Gastrocnemius medialis (tissue), 4 donors: ENCODE results near the gene RITA1.

Experiments
- POLR2A ChIP-seq, 2 donors: fragments of 450-650 bp; IDR thresholded peaks; one replicate each; pipeline ENCODE4 v1.6.1; 2017; ENCODE audit warnings: antibody characterized with exemption in 2 of 2, mild to moderate bottlenecking in 2 of 2, moderate library complexity in 2 of 2
- TF ChIP-seq, protein P1 (sequence below), 5 experiments: fragments of 450-650 bp in 3 of 5; fragments of 200-600 bp in 2 of 5; sonication (generic) in 2 of 5; IDR thresholded peaks in 4 of 5; conservative IDR thresholded peaks in 1 of 5; 1 replicate in 4 of 5; 2 replicates in 1 of 5; pipeline ENCODE4 v1.5.1; 2016 to 2019; ENCODE audit warnings: antibody characterized with exemption in 5 of 5, mild to moderate bottlenecking in 3 of 5, moderate library complexity in 3 of 5

DNA sequence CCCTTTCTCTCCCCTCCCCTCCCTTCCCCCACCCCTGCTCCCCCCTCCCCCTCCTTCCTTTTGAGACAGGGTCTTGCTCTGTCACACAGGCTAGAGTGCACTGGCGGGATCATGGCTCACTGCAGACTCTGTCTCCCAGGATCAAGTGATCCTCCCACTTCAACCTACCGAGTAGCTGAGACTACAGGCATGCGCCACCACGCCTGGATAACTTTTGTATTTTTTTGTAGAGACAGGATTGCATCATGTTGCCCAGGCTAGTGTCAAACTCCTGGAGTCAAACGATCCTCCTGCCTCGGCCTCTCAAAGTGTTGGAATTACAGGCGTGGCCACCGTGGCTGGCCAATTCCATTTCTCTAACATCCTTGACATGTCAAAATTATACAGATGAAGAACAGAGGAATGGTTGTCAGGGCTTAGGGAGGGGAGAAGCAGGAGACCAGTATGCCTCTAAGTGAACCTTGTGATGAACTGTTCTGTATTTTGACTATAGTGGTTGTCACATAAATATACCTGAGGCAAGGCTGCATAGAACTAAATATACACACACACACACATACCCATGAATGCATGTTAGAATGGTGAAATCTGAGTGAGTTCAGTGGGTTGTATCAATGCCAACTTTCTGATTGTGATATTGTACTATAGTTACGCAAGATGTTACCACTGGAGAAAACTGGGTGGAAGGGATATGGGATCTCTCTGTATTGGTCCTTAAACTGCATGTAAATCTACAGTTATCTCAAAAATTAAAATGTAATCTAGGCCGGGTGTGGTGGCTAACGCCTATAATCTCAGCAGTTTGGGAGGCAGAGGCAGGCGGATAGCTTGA lies 39.6 kb upstream of the RITA1 start:
- TF ChIP-seq, protein P1, sequence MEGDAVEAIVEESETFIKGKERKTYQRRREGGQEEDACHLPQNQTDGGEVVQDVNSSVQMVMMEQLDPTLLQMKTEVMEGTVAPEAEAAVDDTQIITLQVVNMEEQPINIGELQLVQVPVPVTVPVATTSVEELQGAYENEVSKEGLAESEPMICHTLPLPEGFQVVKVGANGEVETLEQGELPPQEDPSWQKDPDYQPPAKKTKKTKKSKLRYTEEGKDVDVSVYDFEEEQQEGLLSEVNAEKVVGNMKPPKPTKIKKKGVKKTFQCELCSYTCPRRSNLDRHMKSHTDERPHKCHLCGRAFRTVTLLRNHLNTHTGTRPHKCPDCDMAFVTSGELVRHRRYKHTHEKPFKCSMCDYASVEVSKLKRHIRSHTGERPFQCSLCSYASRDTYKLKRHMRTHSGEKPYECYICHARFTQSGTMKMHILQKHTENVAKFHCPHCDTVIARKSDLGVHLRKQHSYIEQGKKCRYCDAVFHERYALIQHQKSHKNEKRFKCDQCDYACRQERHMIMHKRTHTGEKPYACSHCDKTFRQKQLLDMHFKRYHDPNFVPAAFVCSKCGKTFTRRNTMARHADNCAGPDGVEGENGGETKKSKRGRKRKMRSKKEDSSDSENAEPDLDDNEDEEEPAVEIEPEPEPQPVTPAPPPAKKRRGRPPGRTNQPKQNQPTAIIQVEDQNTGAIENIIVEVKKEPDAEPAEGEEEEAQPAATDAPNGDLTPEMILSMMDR (IDR thresholded peaks at IDR 0.05 in 4 of 5, conservative IDR thresholded peaks at IDR 0.05 in 1 of 5): no peak
- TF ChIP-seq POLR2A (IDR thresholded peaks at IDR 0.05): no peak
